Right atrium auricular region (tissue), 2 donors: Measurements from ENCODE around the gene ENOPH1. TPM values are rescaled to one million over a fixed set of nuclear protein-coding genes. Genes with fewer than 3 reads are reported as not detected.
"Not testable (repeated sequence)": the region's sequence is repeated elsewhere in the genome, so short reads cannot be mapped to it uniquely, and the experiment has no call there.

Source experiments
- DNase-seq: peaks from one replicate; pipeline ENCODE4 v3.0.0-alpha.2; 2019; ENCODE audit warnings: low spot score
- H3K27ac ChIP-seq, 2 donors: fragments of 200-600 bp; sonication (generic); 1 replicate in 1 of 2; 2 replicates in 1 of 2; pipeline ENCODE4 v1.5.1; 2016 to 2019
- H3K27me3 ChIP-seq, 2 donors: fragments of 200-600 bp; sonication (generic); one replicate each; pipeline versions ENCODE4 v1.5.1 to v1.6.0; 2017 to 2019
- H3K36me3 ChIP-seq: fragments of 200-600 bp; sonication (generic); one replicate; pipeline ENCODE4 v1.5.1; 2016
- H3K4me1 ChIP-seq, 2 donors: fragments of 200-600 bp; sonication (generic); one replicate each; pipeline versions ENCODE4 v1.5.1 to v1.6.0; 2017 to 2019
- H3K4me3 ChIP-seq, 2 donors: fragments of 200-600 bp; sonication (generic); 1 replicate in 1 of 2; 2 replicates in 1 of 2; pipeline ENCODE4 v1.5.1; 2017 to 2019; ENCODE audit warnings: mild to moderate bottlenecking in 1 of 2, moderate library complexity in 1 of 2
- H3K9me3 ChIP-seq, 2 donors: fragments of 200-600 bp; sonication (generic); one replicate each; pipeline ENCODE4 v1.5.1; 2019
- total RNA-seq, 2 donors: library from RNA; depleted of rRNA; stranded (reverse); fragments of >200 nt; gene quantifications; one replicate each; pipeline ENCODE4 v1.1.0, GENCODE V29; 2016
- TF ChIP-seq, protein P1 (sequence below), 2 donors: fragments of 200-600 bp; sonication (generic); IDR thresholded peaks; one replicate each; pipeline ENCODE4 v1.5.1; 2019; ENCODE audit warnings: antibody characterized with exemption in 2 of 2

ENOPH1 gene
- total RNA-seq, 2 donors from 2014 or later = 15.0 to 16.6 TPM

DNA sequence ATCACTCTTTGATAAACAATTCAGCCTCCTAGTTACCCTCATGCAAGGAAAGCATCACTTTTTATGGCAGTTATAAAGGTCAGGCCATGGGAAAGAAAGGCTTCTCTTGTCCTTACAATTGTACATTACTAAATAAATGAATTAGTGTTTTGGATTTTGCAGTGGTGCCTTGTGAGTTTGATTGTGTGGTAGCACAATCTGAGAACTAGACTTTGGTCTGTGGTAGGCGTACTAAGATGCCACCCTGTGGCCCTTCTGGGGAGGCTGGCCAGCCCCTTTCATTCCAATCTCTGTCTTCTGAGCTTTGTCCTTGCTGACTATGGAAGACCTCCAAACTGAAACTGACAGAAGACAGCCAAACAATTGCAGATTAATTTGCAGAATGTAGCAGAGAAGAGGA, 42.0 kb upstream of the ENOPH1 start:
- no peak for DNase-seq
- peak overlapping the region in 1 of 2 donors; percentile 11 for H3K27ac ChIP-seq

GRCh38 chr4:82390061-82390460, 40.3 kb upstream of the ENOPH1 start:
- H3K36me3 ChIP-seq, H3K27me3 ChIP-seq, H3K4me3 ChIP-seq, H3K9me3 ChIP-seq, DNase-seq, H3K27ac ChIP-seq, H3K4me1 ChIP-seq: not testable (repeated sequence)

More for the DNA sequence above, 42.0 kb upstream of the ENOPH1 start:
- TF ChIP-seq, protein P1, sequence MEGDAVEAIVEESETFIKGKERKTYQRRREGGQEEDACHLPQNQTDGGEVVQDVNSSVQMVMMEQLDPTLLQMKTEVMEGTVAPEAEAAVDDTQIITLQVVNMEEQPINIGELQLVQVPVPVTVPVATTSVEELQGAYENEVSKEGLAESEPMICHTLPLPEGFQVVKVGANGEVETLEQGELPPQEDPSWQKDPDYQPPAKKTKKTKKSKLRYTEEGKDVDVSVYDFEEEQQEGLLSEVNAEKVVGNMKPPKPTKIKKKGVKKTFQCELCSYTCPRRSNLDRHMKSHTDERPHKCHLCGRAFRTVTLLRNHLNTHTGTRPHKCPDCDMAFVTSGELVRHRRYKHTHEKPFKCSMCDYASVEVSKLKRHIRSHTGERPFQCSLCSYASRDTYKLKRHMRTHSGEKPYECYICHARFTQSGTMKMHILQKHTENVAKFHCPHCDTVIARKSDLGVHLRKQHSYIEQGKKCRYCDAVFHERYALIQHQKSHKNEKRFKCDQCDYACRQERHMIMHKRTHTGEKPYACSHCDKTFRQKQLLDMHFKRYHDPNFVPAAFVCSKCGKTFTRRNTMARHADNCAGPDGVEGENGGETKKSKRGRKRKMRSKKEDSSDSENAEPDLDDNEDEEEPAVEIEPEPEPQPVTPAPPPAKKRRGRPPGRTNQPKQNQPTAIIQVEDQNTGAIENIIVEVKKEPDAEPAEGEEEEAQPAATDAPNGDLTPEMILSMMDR (IDR thresholded peaks at IDR 0.05) = peak in 1 of 2 donors; percentile 51
- Histone ChIP-seq H3K9me3 (no peaks in the 10 kb centered on the region), H3K4me3 (no peak overlapping the region), H3K4me1 (peaks cover 0 to 8% of the 10 kb centered on the region in 2 donors), H3K36me3 (no peaks in the 10 kb centered on the region), H3K27me3 (no peaks in the 10 kb centered on the region)

DNA sequence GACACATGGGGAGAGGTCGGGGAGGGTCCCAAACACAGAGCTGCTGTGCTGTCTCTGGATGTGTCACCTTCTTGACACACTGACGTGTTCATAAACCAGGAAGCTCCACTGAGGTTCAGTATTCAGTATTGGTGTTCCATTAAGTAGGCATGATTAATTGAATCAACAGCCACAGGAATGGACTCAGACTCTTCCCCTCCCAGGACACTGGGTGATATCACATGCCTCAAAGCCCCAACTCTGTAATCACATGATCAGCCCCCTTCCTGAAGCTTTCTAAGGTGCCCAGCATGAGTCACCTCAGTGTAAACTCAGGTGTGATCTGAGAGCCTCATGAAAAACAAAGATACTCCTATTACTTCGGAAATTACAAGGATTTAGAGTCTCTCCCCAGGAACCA, 35.5 kb upstream of the ENOPH1 start:
- H3K9me3 ChIP-seq = no peaks in the 10 kb centered on the region
- no peak overlapping the region for H3K4me3 ChIP-seq
- H3K27me3 ChIP-seq = no peaks in the 10 kb centered on the region
- H3K4me1 ChIP-seq = no peaks in the 10 kb centered on the region
- H3K36me3 ChIP-seq = no peaks in the 10 kb centered on the region
- TF ChIP-seq, protein P1 (IDR thresholded peaks at IDR 0.05) = no peak
- no peak overlapping the region for H3K27ac ChIP-seq
- no peak for DNase-seq

DNA sequence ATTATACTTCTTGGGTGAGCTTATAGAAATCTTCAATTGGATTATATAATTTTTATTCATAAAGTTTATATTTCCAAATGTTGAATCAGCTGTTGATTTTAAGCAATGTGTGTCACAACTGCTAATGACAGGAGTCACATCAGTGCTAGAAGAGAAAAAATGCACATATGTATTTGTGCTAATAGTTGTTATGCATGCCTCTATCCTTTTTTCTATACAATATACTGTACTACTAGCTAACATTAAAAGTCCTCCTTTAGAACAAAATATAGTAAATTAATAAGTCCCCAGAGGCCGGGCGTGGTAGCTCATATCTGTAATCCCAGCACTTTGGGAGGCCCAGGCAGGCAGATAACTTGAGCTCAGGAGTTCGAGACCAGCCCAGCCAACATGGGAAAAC, 32.9 kb upstream of the ENOPH1 start:
- H3K27ac ChIP-seq = no peak overlapping the region
- no peaks in the 10 kb centered on the region for H3K36me3 ChIP-seq
- no peak overlapping the region for H3K4me3 ChIP-seq
- no peaks in the 10 kb centered on the region for H3K4me1 ChIP-seq
- no peak for DNase-seq
- TF ChIP-seq, protein P1 (IDR thresholded peaks at IDR 0.05) = no peak
- no peaks in the 10 kb centered on the region for H3K27me3 ChIP-seq
- H3K9me3 ChIP-seq = no peaks in the 10 kb centered on the region

DNA sequence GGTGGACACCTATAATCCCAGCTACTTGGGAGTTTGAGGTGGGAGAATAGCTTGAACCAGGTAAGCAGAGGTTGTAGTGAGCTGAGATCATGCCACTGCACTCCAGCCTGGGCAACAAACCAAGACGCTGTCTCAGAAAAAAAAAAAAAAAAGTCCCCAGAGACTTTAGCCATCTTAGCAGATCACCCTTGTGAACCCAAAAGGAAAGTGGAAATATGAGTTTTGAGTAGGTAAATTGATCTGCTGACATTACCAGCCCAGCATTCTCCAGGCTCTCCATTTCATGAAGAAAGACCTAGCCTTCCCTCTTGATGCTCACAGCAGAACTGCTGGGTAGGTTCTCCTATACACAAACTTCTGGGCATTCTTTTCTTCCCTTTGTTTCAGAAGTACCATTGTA, 32.1 kb upstream of the ENOPH1 start:
- H3K4me1 ChIP-seq = no peaks in the 10 kb centered on the region
- H3K27ac ChIP-seq = no peak overlapping the region
- H3K9me3 ChIP-seq = no peaks in the 10 kb centered on the region
- H3K36me3 ChIP-seq = no peaks in the 10 kb centered on the region
- no peak for DNase-seq
- H3K4me3 ChIP-seq = no peak overlapping the region
- no peaks in the 10 kb centered on the region for H3K27me3 ChIP-seq
- TF ChIP-seq, protein P1 (IDR thresholded peaks at IDR 0.05) = no peak

DNA sequence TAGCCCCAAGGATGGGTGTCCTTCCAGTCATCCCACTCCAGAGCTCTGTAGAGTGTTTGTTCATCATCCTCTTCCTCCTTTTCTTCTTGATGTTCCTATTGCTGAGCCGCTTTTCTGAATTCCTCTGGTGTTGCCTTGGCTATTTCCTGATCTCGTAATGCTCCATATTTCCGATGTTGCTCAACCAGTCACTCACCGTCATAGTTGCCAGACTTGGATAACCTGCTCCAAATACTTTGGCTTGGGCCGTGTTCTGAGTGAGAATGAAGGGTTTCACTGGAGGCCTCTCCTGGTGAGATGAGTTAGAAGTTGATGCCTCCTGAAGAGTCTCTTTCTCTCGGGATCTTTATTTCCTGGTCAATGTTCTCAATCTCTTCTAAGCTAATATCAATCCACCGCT, 28.8 kb upstream of the ENOPH1 start:
- H3K36me3 ChIP-seq = no peaks in the 10 kb centered on the region
- TF ChIP-seq, protein P1 (IDR thresholded peaks at IDR 0.05) = no peak
- no peak overlapping the region for H3K27ac ChIP-seq
- H3K4me3 ChIP-seq = no peak overlapping the region
- H3K27me3 ChIP-seq = no peaks in the 10 kb centered on the region
- H3K9me3 ChIP-seq = no peaks in the 10 kb centered on the region
- no peak for DNase-seq
- no peaks in the 10 kb centered on the region for H3K4me1 ChIP-seq
